ENCODE measurements around the gene ZNF662. TPM values are rescaled to one million over a fixed set of nuclear protein-coding genes. Genes with fewer than 3 reads are reported as not detected.

Gene ZNF662
- total RNA-seq, 1 experiment from 2014 or later, result 0.04 TPM

DNA sequence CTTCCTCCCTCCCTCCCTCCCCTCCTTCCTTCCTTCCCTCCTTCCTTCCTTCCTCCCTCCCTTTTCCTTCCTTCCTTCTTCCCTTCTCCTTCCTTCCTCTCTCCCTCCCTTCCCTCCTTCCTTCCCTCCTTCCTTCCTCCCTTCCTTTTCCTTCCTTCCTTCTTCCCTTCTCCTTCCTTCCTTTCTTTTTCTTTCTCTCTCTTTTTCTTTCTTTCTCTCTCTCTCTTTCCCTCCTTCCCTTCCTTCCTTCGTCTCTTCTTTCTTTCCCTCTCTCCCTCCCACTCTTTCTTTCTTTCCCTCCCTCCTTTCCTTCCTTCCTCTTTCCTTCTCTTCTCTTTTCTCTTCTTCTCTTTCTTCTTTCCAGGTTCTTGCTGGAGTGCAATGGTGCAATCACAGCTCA lies 1.9 kb upstream of the ZNF662 start:
- DNase-seq (no peak), ATAC-seq (no peak)
- no peaks in the 10 kb centered on the region for H3K9me3 ChIP-seq (ENCODE audit: low read length)
- no peak overlapping the region for H3K4me3 ChIP-seq (ENCODE audit: low read length)
- H2AFZ ChIP-seq (ENCODE audit: low read length), result no peak overlapping the region
- no TSS peak for BruUV-seq (replicated peaks)
- intact Hi-C loops (cut with micrococcal nuclease), result no loop called here
- H3K79me2 ChIP-seq (ENCODE audit: low read length), result no peaks in the 10 kb centered on the region
- POLR2A ChIA-PET (ENCODE audit: unreplicated experiment), result no interaction called here
- 0 out of 2 replicates have a peak, but pooled peaks cover 3% of the 10 kb centered on the region for H3K36me3 ChIP-seq (ENCODE audit: low read depth, low read length)
- no peak overlapping the region for H3K4me2 ChIP-seq (ENCODE audit: low read length)
- H3K9me2 ChIP-seq (replicated peaks; ENCODE audit: low read length), result no peaks in the 10 kb centered on the region
- no peak for TF ChIP-seq EZH2phosphoT487 (IDR thresholded peaks at IDR 0.05; ENCODE audit: borderline replicate concordance, low read length)
- no peak for TF ChIP-seq EZH2 (IDR thresholded peaks at IDR 0.05; ENCODE audit: low read length, unreplicated experiment)
- TF ChIP-seq, protein P1, sequence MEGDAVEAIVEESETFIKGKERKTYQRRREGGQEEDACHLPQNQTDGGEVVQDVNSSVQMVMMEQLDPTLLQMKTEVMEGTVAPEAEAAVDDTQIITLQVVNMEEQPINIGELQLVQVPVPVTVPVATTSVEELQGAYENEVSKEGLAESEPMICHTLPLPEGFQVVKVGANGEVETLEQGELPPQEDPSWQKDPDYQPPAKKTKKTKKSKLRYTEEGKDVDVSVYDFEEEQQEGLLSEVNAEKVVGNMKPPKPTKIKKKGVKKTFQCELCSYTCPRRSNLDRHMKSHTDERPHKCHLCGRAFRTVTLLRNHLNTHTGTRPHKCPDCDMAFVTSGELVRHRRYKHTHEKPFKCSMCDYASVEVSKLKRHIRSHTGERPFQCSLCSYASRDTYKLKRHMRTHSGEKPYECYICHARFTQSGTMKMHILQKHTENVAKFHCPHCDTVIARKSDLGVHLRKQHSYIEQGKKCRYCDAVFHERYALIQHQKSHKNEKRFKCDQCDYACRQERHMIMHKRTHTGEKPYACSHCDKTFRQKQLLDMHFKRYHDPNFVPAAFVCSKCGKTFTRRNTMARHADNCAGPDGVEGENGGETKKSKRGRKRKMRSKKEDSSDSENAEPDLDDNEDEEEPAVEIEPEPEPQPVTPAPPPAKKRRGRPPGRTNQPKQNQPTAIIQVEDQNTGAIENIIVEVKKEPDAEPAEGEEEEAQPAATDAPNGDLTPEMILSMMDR (conservative IDR thresholded peaks at IDR 0.05; ENCODE audit: low read depth, low read length), result no peak
- peaks cover 28% of the 10 kb centered on the region for H3K4me1 ChIP-seq (ENCODE audit: insufficient read depth, low read length)
- no peaks in the 10 kb centered on the region for H4K20me1 ChIP-seq (ENCODE audit: low read length)
- no peak overlapping the region for H3K27ac ChIP-seq (ENCODE audit: low read length)
- peaks cover 4% of the 10 kb centered on the region for H3F3A ChIP-seq (ENCODE audit: low read length, unreplicated experiment)
- CTCF ChIA-PET, result no interaction called here
- no peak overlapping the region for H3K9ac ChIP-seq (ENCODE audit: low read length)
- H3K27me3 ChIP-seq (ENCODE audit: low read length), result no peaks in the 10 kb centered on the region

DNA sequence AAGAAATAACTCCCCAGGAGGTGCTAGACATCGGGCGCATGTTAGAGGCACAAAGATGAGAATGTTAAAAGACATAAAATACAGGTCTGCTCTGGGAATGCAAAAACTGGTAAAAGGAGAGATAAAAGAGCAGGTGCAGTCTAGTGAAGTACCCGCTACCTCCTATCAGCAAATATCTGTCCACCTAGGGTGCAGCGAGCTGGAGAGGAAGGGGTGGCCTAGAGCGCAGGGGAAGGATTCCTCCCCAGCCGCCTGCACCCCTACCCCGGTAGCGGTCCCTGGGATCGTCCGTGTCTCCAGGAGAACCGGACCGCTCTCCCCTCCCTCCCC lies 237 bp upstream of the ZNF662 start:
- no peak for DNase-seq
- peaks cover 3% of the 10 kb centered on the region; the same call in 1 of the 2 replicates for H3K9me3 ChIP-seq (ENCODE audit: low read length)
- peaks cover 19% of the 10 kb centered on the region for H3K4me1 ChIP-seq (ENCODE audit: insufficient read depth, low read length)
- intact Hi-C loops (cut with micrococcal nuclease), result no loop called here
- H4K20me1 ChIP-seq (ENCODE audit: low read length), result no peaks in the 10 kb centered on the region
- H3F3A ChIP-seq (ENCODE audit: low read length, unreplicated experiment), result peaks cover 4% of the 10 kb centered on the region
- H2AFZ ChIP-seq (ENCODE audit: low read length), result no peak overlapping the region
- H3K36me3 ChIP-seq (ENCODE audit: low read depth, low read length), result no peaks in the 10 kb centered on the region
- H3K27ac ChIP-seq (ENCODE audit: low read length), result no peak overlapping the region
- TF ChIP-seq, protein P1 (conservative IDR thresholded peaks at IDR 0.05; ENCODE audit: low read depth, low read length), result no peak
- no peak for TF ChIP-seq EZH2phosphoT487 (IDR thresholded peaks at IDR 0.05; ENCODE audit: borderline replicate concordance, low read length)
- no peak for TF ChIP-seq EZH2 (IDR thresholded peaks at IDR 0.05; ENCODE audit: low read length, unreplicated experiment)
- no peak overlapping the region for H3K9ac ChIP-seq (ENCODE audit: low read length)
- H3K4me3 ChIP-seq (ENCODE audit: low read length), result no peak overlapping the region
- ChIA-PET CTCF (no interaction called here), POLR2A (ENCODE audit: unreplicated experiment) (no interaction called here)
- H3K27me3 ChIP-seq (ENCODE audit: low read length), result no peaks in the 10 kb centered on the region
- no peaks in the 10 kb centered on the region for H3K79me2 ChIP-seq (ENCODE audit: low read length)
- ATAC-seq, result no peak
- BruUV-seq (replicated peaks), result no TSS peak
- H3K9me2 ChIP-seq (replicated peaks; ENCODE audit: low read length), result no peaks in the 10 kb centered on the region
- no peak overlapping the region for H3K4me2 ChIP-seq (ENCODE audit: low read length)

DNA sequence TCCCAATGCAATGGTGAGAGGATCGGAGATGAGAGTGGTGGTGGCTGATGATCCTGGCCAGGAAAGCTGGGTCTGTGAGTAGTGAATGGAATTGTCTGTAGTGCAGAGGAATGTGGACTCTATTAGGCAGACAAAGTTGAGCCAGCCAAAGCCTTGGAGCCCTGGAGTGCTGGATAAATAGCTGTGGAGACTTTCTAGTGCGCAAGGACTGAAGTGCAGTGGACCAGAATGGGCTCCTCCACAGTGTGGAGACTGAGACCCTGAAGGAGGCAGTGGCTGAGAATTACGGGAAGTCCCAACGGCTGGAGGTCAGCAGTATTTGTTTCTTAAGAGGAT lies 874 bp downstream of the ZNF662 start:
- Histone ChIP-seq H3K9me2 (replicated peaks; ENCODE audit: low read length) (no peaks in the 10 kb centered on the region), H3K27ac (ENCODE audit: low read length) (no peak overlapping the region), H3K9me3 (ENCODE audit: low read length) (peaks cover 7% of the 10 kb centered on the region; the same call in 1 of the 2 replicates), H3K27me3 (ENCODE audit: low read length) (no peaks in the 10 kb centered on the region), H3K4me3 (ENCODE audit: low read length) (no peak overlapping the region), H4K20me1 (ENCODE audit: low read length) (no peaks in the 10 kb centered on the region), H3F3A (ENCODE audit: low read length, unreplicated experiment) (peaks cover under 1% of the 10 kb centered on the region), H2AFZ (ENCODE audit: low read length) (no peak overlapping the region), H3K79me2 (ENCODE audit: low read length) (no peaks in the 10 kb centered on the region), H3K36me3 (ENCODE audit: low read depth, low read length) (no peaks in the 10 kb centered on the region), H3K9ac (ENCODE audit: low read length) (no peak overlapping the region), H3K4me2 (ENCODE audit: low read length) (no peak overlapping the region), H3K4me1 (ENCODE audit: insufficient read depth, low read length) (peaks cover 7% of the 10 kb centered on the region)
- intact Hi-C loops (cut with micrococcal nuclease), result no loop called here
- TF ChIP-seq, protein P1 (conservative IDR thresholded peaks at IDR 0.05; ENCODE audit: low read depth, low read length), result no peak
- CTCF ChIA-PET, result no interaction called here
- DNase-seq (no peak), ATAC-seq (no peak)
- no TSS peak for BruUV-seq (replicated peaks)
- POLR2A ChIA-PET (ENCODE audit: unreplicated experiment), result no interaction called here

Data from PC-3 (cell line).